Astrocyte of the hippocampus (primary cell): ENCODE measurements around the gene SNX9.
"Not testable (repeated sequence)": the region's sequence is repeated elsewhere in the genome, so short reads cannot be mapped to it uniquely, and the experiment has no call there.

Experiments
- DNase-seq: peaks from one replicate; pipeline ENCODE4 v3.0.0; 2011; ENCODE audit warnings: low read depth, low spot score

SNX9 gene

GRCh38 chr6:157885876-157886275 is 62.8 kb downstream of the SNX9 start:
- DNase-seq: no peak

- DNase-seq: no peak
Measured at GRCh38 chr6:157887892-157888291, 64.8 kb downstream of the SNX9 start.

- DNase-seq: peak; percentile 20
Measured at GRCh38 chr6:157891544-157892362, 68.7 kb downstream of the SNX9 start.

GRCh38 chr6:157892363-157892877 is 69.4 kb downstream of the SNX9 start:
- no peak for DNase-seq

GRCh38 chr6:157893238-157893637 is 70.2 kb downstream of the SNX9 start:
- no peak for DNase-seq

GRCh38 chr6:157895585-157895984 is 72.5 kb downstream of the SNX9 start:
- no peak for DNase-seq

GRCh38 chr6:157896932-157897331 is 73.9 kb downstream of the SNX9 start:
- no peak for DNase-seq

GRCh38 chr6:157898169-157898568 is 75.1 kb downstream of the SNX9 start:
- DNase-seq: no peak

GRCh38 chr6:157898640-157899039 is 75.6 kb downstream of the SNX9 start:
- no peak for DNase-seq

- not testable (repeated sequence) for DNase-seq
Measured at GRCh38 chr6:157900262-157900661, 77.2 kb downstream of the SNX9 start.

- DNase-seq: not testable (repeated sequence)
Measured at GRCh38 chr6:157900751-157901150, 77.7 kb downstream of the SNX9 start.

GRCh38 chr6:157904999-157905398 is 82.0 kb downstream of the SNX9 start:
- DNase-seq: no peak

GRCh38 chr6:157905590-157906342 is 82.7 kb downstream of the SNX9 start:
- no peak for DNase-seq

- no peak for DNase-seq
Measured at GRCh38 chr6:157906537-157907061, 83.6 kb downstream of the SNX9 start.

GRCh38 chr6:157907651-157908050 is 84.6 kb downstream of the SNX9 start:
- DNase-seq: no peak

GRCh38 chr6:157908369-157909281 is 85.6 kb downstream of the SNX9 start:
- no peak for DNase-seq

GRCh38 chr6:157909282-157909664 is 86.2 kb downstream of the SNX9 start:
- DNase-seq: no peak

GRCh38 chr6:157911278-157911677 is 88.2 kb downstream of the SNX9 start:
- DNase-seq: no peak

- no peak for DNase-seq
Measured at GRCh38 chr6:157911786-157912185, 88.7 kb downstream of the SNX9 start.

- DNase-seq: peak; percentile 98
Measured at GRCh38 chr6:157912326-157912725, 89.3 kb downstream of the SNX9 start.

- no peak for DNase-seq
Measured at GRCh38 chr6:157921685-157922367, 98.8 kb downstream of the SNX9 start.
